PFSK-1 (cell line): Measurements from ENCODE around the gene GPR6.

Experiments
- FOXP2 ChIP-seq: optimal IDR thresholded peaks from 2 replicates; pipeline ENCODE3; 2011; ENCODE audit warnings: borderline replicate concordance, control low read depth, inconsistent platforms; ENCODE audit not compliant: insufficient read depth; ENCODE audit errors: extremely low read length, extremely low read depth
- POLR2AphosphoS5 ChIP-seq: IDR thresholded peaks from 2 replicates; pipeline ENCODE4 v1.6.1; 2012; ENCODE audit warnings: low read depth, mild to moderate bottlenecking, control low read depth, low read length, moderate library complexity
- SIN3A ChIP-seq: IDR thresholded peaks from 2 replicates; pipeline ENCODE4 v1.6.1; 2012; ENCODE audit warnings: mild to moderate bottlenecking, low read length, moderate library complexity, borderline replicate concordance; ENCODE audit not compliant: insufficient read depth
- TAF1 ChIP-seq: IDR thresholded peaks from 2 replicates; pipeline ENCODE4 v1.6.1; 2012; ENCODE audit warnings: low read length, control low read depth, borderline replicate concordance; ENCODE audit not compliant: insufficient read depth
- TF ChIP-seq, protein P1 (sequence below), 2 experiments: IDR thresholded peaks; 2 replicates each; pipeline versions ENCODE4 v1.6.1 to v1.8.0; 2011 to 2012; ENCODE audit warnings: low read depth in 2 of 2, low read length in 2 of 2, control low read depth in 1 of 2, inconsistent platforms in 1 of 2, mild to moderate bottlenecking in 1 of 2, moderate library complexity in 1 of 2; ENCODE audit not compliant: insufficient read depth in 1 of 2

The GPR6 gene

DNA sequence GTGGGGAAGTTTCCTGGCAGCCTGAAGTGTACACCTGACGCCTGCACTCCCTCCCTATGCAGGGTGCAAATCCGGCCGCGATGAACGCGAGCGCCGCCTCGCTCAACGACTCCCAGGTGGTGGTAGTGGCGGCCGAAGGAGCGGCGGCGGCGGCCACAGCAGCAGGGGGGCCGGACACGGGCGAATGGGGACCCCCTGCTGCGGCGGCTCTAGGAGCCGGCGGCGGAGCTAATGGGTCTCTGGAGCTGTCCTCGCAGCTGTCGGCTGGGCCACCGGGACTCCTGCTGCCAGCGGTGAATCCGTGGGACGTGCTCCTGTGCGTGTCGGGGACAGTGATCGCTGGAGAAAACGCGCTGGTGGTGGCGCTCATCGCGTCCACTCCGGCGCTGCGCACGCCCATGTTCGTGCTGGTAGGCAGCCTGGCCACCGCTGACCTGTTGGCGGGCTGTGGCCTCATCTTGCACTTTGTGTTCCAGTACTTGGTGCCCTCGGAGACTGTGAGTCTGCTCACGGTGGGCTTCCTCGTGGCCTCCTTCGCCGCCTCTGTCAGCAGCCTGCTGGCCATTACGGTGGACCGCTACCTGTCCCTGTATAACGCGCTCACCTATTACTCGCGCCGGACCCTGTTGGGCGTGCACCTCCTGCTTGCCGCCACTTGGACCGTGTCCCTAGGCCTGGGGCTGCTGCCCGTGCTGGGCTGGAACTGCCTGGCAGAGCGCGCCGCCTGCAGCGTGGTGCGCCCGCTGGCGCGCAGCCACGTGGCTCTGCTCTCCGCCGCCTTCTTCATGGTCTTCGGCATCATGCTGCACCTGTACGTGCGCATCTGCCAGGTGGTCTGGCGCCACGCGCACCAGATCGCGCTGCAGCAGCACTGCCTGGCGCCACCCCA is 1.2 kb downstream of the GPR6 start:
- TF ChIP-seq TAF1 = no peak
- TF ChIP-seq FOXP2 = no peak
- no peak for TF ChIP-seq POLR2AphosphoS5
- no peak for TF ChIP-seq SIN3A
- TF ChIP-seq, protein P1, sequence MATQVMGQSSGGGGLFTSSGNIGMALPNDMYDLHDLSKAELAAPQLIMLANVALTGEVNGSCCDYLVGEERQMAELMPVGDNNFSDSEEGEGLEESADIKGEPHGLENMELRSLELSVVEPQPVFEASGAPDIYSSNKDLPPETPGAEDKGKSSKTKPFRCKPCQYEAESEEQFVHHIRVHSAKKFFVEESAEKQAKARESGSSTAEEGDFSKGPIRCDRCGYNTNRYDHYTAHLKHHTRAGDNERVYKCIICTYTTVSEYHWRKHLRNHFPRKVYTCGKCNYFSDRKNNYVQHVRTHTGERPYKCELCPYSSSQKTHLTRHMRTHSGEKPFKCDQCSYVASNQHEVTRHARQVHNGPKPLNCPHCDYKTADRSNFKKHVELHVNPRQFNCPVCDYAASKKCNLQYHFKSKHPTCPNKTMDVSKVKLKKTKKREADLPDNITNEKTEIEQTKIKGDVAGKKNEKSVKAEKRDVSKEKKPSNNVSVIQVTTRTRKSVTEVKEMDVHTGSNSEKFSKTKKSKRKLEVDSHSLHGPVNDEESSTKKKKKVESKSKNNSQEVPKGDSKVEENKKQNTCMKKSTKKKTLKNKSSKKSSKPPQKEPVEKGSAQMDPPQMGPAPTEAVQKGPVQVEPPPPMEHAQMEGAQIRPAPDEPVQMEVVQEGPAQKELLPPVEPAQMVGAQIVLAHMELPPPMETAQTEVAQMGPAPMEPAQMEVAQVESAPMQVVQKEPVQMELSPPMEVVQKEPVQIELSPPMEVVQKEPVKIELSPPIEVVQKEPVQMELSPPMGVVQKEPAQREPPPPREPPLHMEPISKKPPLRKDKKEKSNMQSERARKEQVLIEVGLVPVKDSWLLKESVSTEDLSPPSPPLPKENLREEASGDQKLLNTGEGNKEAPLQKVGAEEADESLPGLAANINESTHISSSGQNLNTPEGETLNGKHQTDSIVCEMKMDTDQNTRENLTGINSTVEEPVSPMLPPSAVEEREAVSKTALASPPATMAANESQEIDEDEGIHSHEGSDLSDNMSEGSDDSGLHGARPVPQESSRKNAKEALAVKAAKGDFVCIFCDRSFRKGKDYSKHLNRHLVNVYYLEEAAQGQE (IDR thresholded peaks at IDR 0.05; ENCODE audit: insufficient read depth in 1 of 2, low read depth in 2 of 2, low read length in 2 of 2) = no peak

DNA sequence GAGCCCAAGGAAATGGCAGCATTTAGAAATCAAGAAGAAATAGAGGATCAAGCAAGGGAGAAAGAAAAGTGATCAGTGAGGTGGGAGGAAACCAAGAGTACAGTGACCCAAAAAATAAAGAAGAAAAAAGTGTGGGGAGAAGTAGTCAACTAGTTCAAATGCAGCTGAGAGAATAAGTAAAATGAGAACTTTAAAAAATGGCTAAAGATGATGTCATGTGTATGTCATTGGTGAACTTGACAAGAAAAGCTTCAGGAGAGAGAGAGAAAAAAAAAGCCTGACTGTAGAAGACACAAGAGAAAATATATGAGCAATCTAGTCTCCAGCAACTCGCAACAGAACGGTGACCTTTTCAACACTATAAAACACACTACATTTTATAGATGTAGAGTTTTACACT is 6.3 kb downstream of the GPR6 start:
- TF ChIP-seq, protein P1 (IDR thresholded peaks at IDR 0.05; ENCODE audit: insufficient read depth in 1 of 2, low read depth in 2 of 2, low read length in 2 of 2) = no peak
- no peak for TF ChIP-seq SIN3A
- no peak for TF ChIP-seq POLR2AphosphoS5
- TF ChIP-seq TAF1 = no peak
- TF ChIP-seq FOXP2 = no peak

DNA sequence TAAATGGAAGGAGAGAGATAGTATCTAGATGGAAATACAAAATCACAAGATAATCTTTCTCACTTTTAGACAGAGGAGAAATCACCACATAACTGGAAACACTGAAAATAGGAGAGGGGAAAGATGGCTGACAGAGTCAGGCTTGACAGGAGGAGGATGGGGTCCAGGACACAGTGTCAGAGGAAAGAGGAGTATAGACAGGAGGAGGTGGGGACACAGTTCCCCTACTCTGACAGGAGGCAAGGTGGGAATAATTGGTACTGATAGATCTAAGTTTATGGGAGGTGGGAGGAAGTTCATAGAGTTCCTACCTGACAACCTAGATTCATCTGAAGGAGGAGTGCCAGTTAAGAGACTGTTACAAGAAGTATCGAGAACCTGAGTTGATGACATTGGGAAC is 9.1 kb downstream of the GPR6 start:
- TF ChIP-seq, protein P1 (IDR thresholded peaks at IDR 0.05; ENCODE audit: insufficient read depth in 1 of 2, low read depth in 2 of 2, low read length in 2 of 2) = no peak

- no peak for TF ChIP-seq TAF1
- no peak for TF ChIP-seq SIN3A
- no peak for TF ChIP-seq FOXP2
- TF ChIP-seq, protein P1 (IDR thresholded peaks at IDR 0.05; ENCODE audit: insufficient read depth in 1 of 2, low read depth in 2 of 2, low read length in 2 of 2) = no peak
- TF ChIP-seq POLR2AphosphoS5 = no peak
Measured at GRCh38 chr6:109991201-109992101, 13.3 kb downstream of the GPR6 start.
